K562 (cell line): ENCODE data around the gene OTUD5. TPM values are rescaled to one million over a fixed set of nuclear protein-coding genes. Genes with fewer than 3 reads are reported as not detected.

Source experiments
- ATAC-seq: fragments of 200-7000 bp; cut with Tn5 transposase; 3 replicates; pipeline ENCODE4 v1.9.1; 2020; ENCODE audit warnings: moderate library complexity
- BruUV-seq: library from RNA; stranded (reverse); fragments of 400-500 nt; replicated peaks from 2 replicates; lab custom pipeline; 2021; lab: Mats Ljungman, UMichigan
- CTCF ChIA-PET: fragments of 300-600 bp; formaldehyde crosslinking; extraction: SDS; loops from one replicate; lab custom pipeline; 2021; ENCODE audit warnings: low intra/inter-chr PET ratio; lab: Yijun Ruan, JAX
- POLR2A ChIA-PET: fragments of 300-600, 350-650 bp; sonication (Branson Sonifier 250); formaldehyde crosslinking; extraction: SDS; loops from one replicate; lab custom pipeline; 2021; ENCODE audit warnings: antibody characterized with exemption, inconsistent platforms; lab: Yijun Ruan, JAX
- DNase-seq, 4 experiments: peaks; one replicate each; pipeline versions ENCODE4 v3.0.0 to v3.0.0-alpha.2; 2011 to 2018; ENCODE audit warnings: low spot score in 3 of 4, mixed read lengths in 3 of 4; ENCODE audit errors: extremely low read depth in 1 of 4
- FAIRE-seq: peaks from 2 replicates; lab custom pipeline; 2011; peaks lifted over from hg19 to GRCh38; lab: Jason Lieb, UNC
- H2AFZ ChIP-seq: 2 replicates; pipeline ENCODE4 v1.6.0; 2011; ENCODE audit warnings: low read depth, low read length, control low read depth, inconsistent platforms
- H3K27ac ChIP-seq: fragments of 200-600 bp; 3 replicates; pipeline ENCODE4 v1.8.0; 2011; ENCODE audit warnings: low read depth, mild to moderate bottlenecking, control low read depth, inconsistent platforms, low read length, moderate library complexity, mixed read lengths; ENCODE audit errors: extremely low read depth
- H3K27me3 ChIP-seq, 2 experiments: fragments of 300-600 bp in 1 of 2; 2 replicates in 1 of 2; 3 replicates in 1 of 2; pipeline versions ENCODE4 v1.6.0 to v1.8.0; 2011; ENCODE audit warnings: inconsistent platforms in 2 of 2, low read length in 2 of 2, mild to moderate bottlenecking in 1 of 2, mixed read lengths in 1 of 2, moderate library complexity in 1 of 2; ENCODE audit not compliant: control insufficient read depth in 2 of 2, insufficient read depth in 2 of 2
- H3K36me3 ChIP-seq: fragments of 300-600 bp; 3 replicates; pipeline ENCODE4 v1.8.0; 2011; ENCODE audit warnings: mild to moderate bottlenecking, low read length, inconsistent platforms; ENCODE audit not compliant: control insufficient read depth, insufficient read depth
- H3K4me1 ChIP-seq, 2 experiments: fragments of 200-600 bp in 1 of 2; replicated peaks in 1 of 2; 2 replicates in 1 of 2; 3 replicates in 1 of 2; pipeline versions ENCODE4 v1.5.1 to v1.8.0; 2011; ENCODE audit warnings: inconsistent platforms in 2 of 2, low read length in 2 of 2, mild to moderate bottlenecking in 1 of 2, mixed read lengths in 1 of 2, moderate library complexity in 1 of 2; ENCODE audit not compliant: control insufficient read depth in 2 of 2, insufficient read depth in 2 of 2
- H3K4me2 ChIP-seq: 2 replicates; pipeline ENCODE4 v1.6.1; 2011; ENCODE audit warnings: low read length, control low read depth, inconsistent platforms, mixed read lengths; ENCODE audit not compliant: insufficient read depth
- H3K4me3 ChIP-seq: fragments of 200-600 bp; sonication (generic), shearing (Covaris generic); 2 replicates; pipeline ENCODE4 v1.5.1; 2016; ENCODE audit warnings: control low read depth, inconsistent platforms
- H3K79me2 ChIP-seq: fragments of 200-600 bp; 3 replicates; pipeline ENCODE4 v1.8.0; 2011; ENCODE audit warnings: low read length, inconsistent platforms; ENCODE audit not compliant: control insufficient read depth, insufficient read depth
- H3K9ac ChIP-seq, 2 experiments: 2 replicates each; pipeline versions ENCODE4 v1.6.0 to v1.6.1; 2011; ENCODE audit warnings: low read depth in 2 of 2, low read length in 2 of 2, control low read depth in 1 of 2, inconsistent platforms in 1 of 2, mild to moderate bottlenecking in 1 of 2, mixed read lengths in 1 of 2; ENCODE audit not compliant: insufficient read depth in 1 of 2
- H3K9me1 ChIP-seq: one replicate; pipeline ENCODE4 v1.6.0; 2011; ENCODE audit warnings: inconsistent platforms, mild to moderate bottlenecking, low read length, moderate library complexity; ENCODE audit not compliant: control insufficient read depth, insufficient read depth
- H3K9me3 ChIP-seq: replicated peaks from 2 replicates; pipeline ENCODE4 v1.5.1; 2011; ENCODE audit warnings: low read depth, low read length, inconsistent platforms; ENCODE audit not compliant: control insufficient read depth, insufficient read depth
- H4K20me1 ChIP-seq: replicated peaks from 2 replicates; pipeline ENCODE4 v1.6.1; 2011; ENCODE audit warnings: low read length, inconsistent platforms, mixed read lengths; ENCODE audit not compliant: control insufficient read depth, insufficient read depth
- C11orf30 ChIP-seq: fragments of 450-650 bp; IDR thresholded peaks from 2 replicates; pipeline ENCODE4 v1.6.1; 2016; ENCODE audit warnings: low read depth, mild to moderate bottlenecking
- CBX2 ChIP-seq: fragments of 200-600 bp; sonication (generic); IDR thresholded peaks from one replicate; pipeline ENCODE4 v1.6.1; 2012; ENCODE audit warnings: mild to moderate bottlenecking, low read length, inconsistent platforms; ENCODE audit not compliant: insufficient read depth, poor library complexity, severe bottlenecking
- DPF2 ChIP-seq: fragments of 450-650 bp; IDR thresholded peaks from 2 replicates; pipeline ENCODE4 v1.6.1; 2016
- ELF2 ChIP-seq: fragments of 250-450 bp; sonication (Bioruptor Pico); IDR thresholded peaks from 2 replicates; pipeline ENCODE4 v1.5.0; 2021; ENCODE audit warnings: mild to moderate bottlenecking
- JUNB ChIP-seq: fragments of 450-650 bp; formaldehyde crosslinking; conservative IDR thresholded peaks from 2 replicates; pipeline ENCODE4 v1.4.0; 2020; ENCODE audit warnings: mild to moderate bottlenecking
- PKNOX1 ChIP-seq: fragments of 450-650 bp; IDR thresholded peaks from 2 replicates; pipeline ENCODE4 v1.6.1; 2016
- ZBTB33 ChIP-seq: sonication (generic); formaldehyde crosslinking; IDR thresholded peaks from 2 replicates; pipeline ENCODE4 v1.8.1; 2023; ENCODE audit warnings: mild to moderate bottlenecking, missing genetic modification reagents
- ZNF354B ChIP-seq: fragments of 250-450 bp; sonication (Bioruptor Pico); IDR thresholded peaks from 2 replicates; pipeline ENCODE4 v1.4.0; 2020
- WGBS: fragments of 100-300 bp; shearing (Covaris generic); methylation state at CpG from one replicate; pipeline ENCODE4 v1.1.6; 2016; ENCODE audit warnings: low coverage, mixed read lengths; ENCODE audit not compliant: insufficient coverage; ENCODE audit errors: missing lambda C conversion rate; 5-methylcytosine and 5-hydroxymethylcytosine counted together
- in situ Hi-C: fragments of 300-500 bp; cut with MboI; formaldehyde crosslinking; loops from 4 replicates; pipeline ENCODE4 v1.15.0; 2018; ENCODE audit warnings: inconsistent platforms, mixed read lengths
- intact Hi-C: fragments of 100-400 bp; cut with micrococcal nuclease; formaldehyde crosslinking; loops from 2 replicates; pipeline ENCODE4 v1.14.2; 2022
- polyA plus RNA-seq, 8 experiments: library from polyadenylated mRNA; depleted of rRNA in 4 of 8; stranded (reverse) in 5 of 8; unstranded in 3 of 8; fragments of >200 nt; fragmentation: Nextera tagmentation in 2 of 8; fragmentation: Illumina TruSeq in 1 of 8; extraction: Ambion mirVana in 2 of 8; extraction: Trizol in 1 of 8; gene quantifications; 2 replicates each; pipeline versions ENCODE4 v1.2.1 to v1.2.3, GENCODE V29; 2011 to 2014; ENCODE audit warnings: inconsistent platforms in 1 of 8, missing spikeins in 1 of 8
- total RNA-seq, 7 experiments: library from RNA; depleted of rRNA in 6 of 7; stranded (reverse); fragments of >200 nt in 6 of 7; fragmentation: Illumina TruSeq in 2 of 7; extraction: Trizol in 2 of 7; gene quantifications; 2 replicates each; pipeline versions ENCODE4 v1.2.1 to v1.2.3, GENCODE V29; 2011 to 2021; ENCODE audit warnings: low replicate concordance in 1 of 7

Gene OTUD5
- total and polyA plus RNA-seq, 9 of the 15 experiments (the other 6 are each of a cell fraction or from before 2014, with no cell fraction given) = 3.6 to 102 (median 59.0) TPM

GRCh38 chrX:48975541-48975940 lies 18.1 kb upstream of the OTUD5 start:
- CTCF ChIA-PET = no interaction called here
- in situ Hi-C loops (loop anchor here (10.0 kb wide), 1 partner anchor 129 kb away; no protein-coding TSS in a partner anchor), intact Hi-C loops (no loop called here)
- Histone ChIP-seq H3K4me1 (peaks cover 15 to 17% of the 10 kb centered on the region in 2 experiments; a peak in 4 of 5 replicates), H2AFZ (no peak overlapping the region), H3K4me3 (no peak overlapping the region), H3K9me3 (no peaks in the 10 kb centered on the region), H3K9me1 (no peaks in the 10 kb centered on the region), H3K4me2 (no peak overlapping the region), H4K20me1 (no peaks in the 10 kb centered on the region), H3K36me3 (peaks cover 33% of the 10 kb centered on the region; the same call in 2 of the 3 replicates), H3K27ac (no peak overlapping the region), H3K9ac (0 out of 4 replicates have a peak overlapping the region, but pooled peaks of 1 of the 2 experiments have one; percentile 7), H3K79me2 (no peaks in the 10 kb centered on the region), H3K27me3 (no peaks in the 10 kb centered on the region)
- POLR2A ChIA-PET = interaction anchor here (0.6 kb wide), 1 partner anchor 134 kb away, joined by 3 read pairs; no protein-coding TSS in a partner anchor
- BruUV-seq = no TSS peak
- 78% methylated on average over 2 of the region's 5 CpGs for WGBS
- FAIRE-seq = no peak
- no peak for ATAC-seq
- DNase-seq = no peak
- TF ChIP-seq JUNB (CRISPR knock-in tag) (no peak), DPF2 (no peak), PKNOX1 (no peak), CBX2 (no peak), C11orf30 (no peak), ZBTB33 (CRISPR knock-in tag) (no peak), ELF2 (no peak), ZNF354B (no peak)
